ENCODE data around the gene MMEL1. TPM values are rescaled to one million over a fixed set of nuclear protein-coding genes. Genes with fewer than 3 reads are reported as not detected.

MMEL1 gene
- total and polyA plus RNA-seq, 2 experiments from 2014 or later = not detected

GRCh38 chr1:2585318-2586092 lies 47.3 kb downstream of the MMEL1 start:
- peak; percentile 54 to 63 for DNase-seq (ENCODE audit: low read depth in 1 of 2, low spot score in 1 of 2)
- Histone ChIP-seq H3K27ac (peak overlapping the region; percentile 93), H3K27me3 (no peaks in the 10 kb centered on the region), H3K9me3 (ENCODE audit: low read depth) (no peaks in the 10 kb centered on the region), H3K4me1 (ENCODE audit: low read depth) (peaks cover 11% of the 10 kb centered on the region), H3K36me3 (no peaks in the 10 kb centered on the region), H3K4me3 (peak overlapping the region; percentile 58)
- TF ChIP-seq CTCF (IDR thresholded peaks at IDR 0.05; ENCODE audit: low read depth, low read length) = no peak

GRCh38 chr1:2584686-2585317 lies 48.0 kb downstream of the MMEL1 start:
- no peaks in the 10 kb centered on the region for H3K27me3 ChIP-seq
- peak overlapping the region; percentile 93 for H3K27ac ChIP-seq
- no peak for DNase-seq (ENCODE audit: low read depth in 1 of 2, low spot score in 1 of 2)
- no peak for TF ChIP-seq CTCF (IDR thresholded peaks at IDR 0.05; ENCODE audit: low read depth, low read length)
- peaks cover 11% of the 10 kb centered on the region for H3K4me1 ChIP-seq (ENCODE audit: low read depth)
- no peaks in the 10 kb centered on the region for H3K9me3 ChIP-seq (ENCODE audit: low read depth)
- no peaks in the 10 kb centered on the region for H3K36me3 ChIP-seq
- H3K4me3 ChIP-seq = peak overlapping the region; percentile 58

GRCh38 chr1:2583871-2584351 lies 48.9 kb downstream of the MMEL1 start:
- Histone ChIP-seq H3K9me3 (ENCODE audit: low read depth) (no peaks in the 10 kb centered on the region), H3K36me3 (no peaks in the 10 kb centered on the region), H3K4me3 (no peak overlapping the region), H3K27ac (no peak overlapping the region), H3K27me3 (no peaks in the 10 kb centered on the region), H3K4me1 (ENCODE audit: low read depth) (peaks cover 11% of the 10 kb centered on the region)
- DNase-seq (ENCODE audit: low read depth in 1 of 2, low spot score in 1 of 2) = peak in 1 of 2 donors; percentile 24
- no peak for TF ChIP-seq CTCF (IDR thresholded peaks at IDR 0.05; ENCODE audit: low read depth, low read length)

GRCh38 chr1:2583331-2583791 lies 49.5 kb downstream of the MMEL1 start:
- Histone ChIP-seq H3K27me3 (no peaks in the 10 kb centered on the region), H3K36me3 (no peaks in the 10 kb centered on the region), H3K9me3 (ENCODE audit: low read depth) (no peaks in the 10 kb centered on the region), H3K4me3 (no peak overlapping the region), H3K27ac (no peak overlapping the region), H3K4me1 (ENCODE audit: low read depth) (peaks cover 11% of the 10 kb centered on the region)
- DNase-seq (ENCODE audit: low read depth in 1 of 2, low spot score in 1 of 2) = no peak
- no peak for TF ChIP-seq CTCF (IDR thresholded peaks at IDR 0.05; ENCODE audit: low read depth, low read length)

- H3K4me3 ChIP-seq = no peak overlapping the region
- no peak overlapping the region for H3K27ac ChIP-seq
- H3K4me1 ChIP-seq (ENCODE audit: low read depth) = peaks cover 8% of the 10 kb centered on the region
- no peaks in the 10 kb centered on the region for H3K36me3 ChIP-seq
- peak in 1 of 2 donors; percentile 19 for DNase-seq (ENCODE audit: low read depth in 1 of 2, low spot score in 1 of 2)
- TF ChIP-seq CTCF (IDR thresholded peaks at IDR 0.05; ENCODE audit: low read depth, low read length) = no peak
- H3K27me3 ChIP-seq = no peaks in the 10 kb centered on the region
- H3K9me3 ChIP-seq (ENCODE audit: low read depth) = no peaks in the 10 kb centered on the region
Observed at GRCh38 chr1:2582391-2582790, 50.4 kb downstream of the MMEL1 start.

All from cardiac muscle cell (in vitro differentiated cells and primary cell).